AG09319 (cell line): Measurements from ENCODE around the gene CD58.

Experiments used
- DNase-seq: peaks from one replicate; pipeline ENCODE4 v3.0.0-alpha.2; 2010; ENCODE audit warnings: low read depth; ENCODE audit errors: extremely low read depth
- TF ChIP-seq, protein P1 (sequence below): IDR thresholded peaks from 2 replicates; pipeline ENCODE4 v1.5.1; 2011; ENCODE audit warnings: low read depth, mild to moderate bottlenecking, inconsistent platforms, low read length, moderate library complexity

The CD58 gene

DNA sequence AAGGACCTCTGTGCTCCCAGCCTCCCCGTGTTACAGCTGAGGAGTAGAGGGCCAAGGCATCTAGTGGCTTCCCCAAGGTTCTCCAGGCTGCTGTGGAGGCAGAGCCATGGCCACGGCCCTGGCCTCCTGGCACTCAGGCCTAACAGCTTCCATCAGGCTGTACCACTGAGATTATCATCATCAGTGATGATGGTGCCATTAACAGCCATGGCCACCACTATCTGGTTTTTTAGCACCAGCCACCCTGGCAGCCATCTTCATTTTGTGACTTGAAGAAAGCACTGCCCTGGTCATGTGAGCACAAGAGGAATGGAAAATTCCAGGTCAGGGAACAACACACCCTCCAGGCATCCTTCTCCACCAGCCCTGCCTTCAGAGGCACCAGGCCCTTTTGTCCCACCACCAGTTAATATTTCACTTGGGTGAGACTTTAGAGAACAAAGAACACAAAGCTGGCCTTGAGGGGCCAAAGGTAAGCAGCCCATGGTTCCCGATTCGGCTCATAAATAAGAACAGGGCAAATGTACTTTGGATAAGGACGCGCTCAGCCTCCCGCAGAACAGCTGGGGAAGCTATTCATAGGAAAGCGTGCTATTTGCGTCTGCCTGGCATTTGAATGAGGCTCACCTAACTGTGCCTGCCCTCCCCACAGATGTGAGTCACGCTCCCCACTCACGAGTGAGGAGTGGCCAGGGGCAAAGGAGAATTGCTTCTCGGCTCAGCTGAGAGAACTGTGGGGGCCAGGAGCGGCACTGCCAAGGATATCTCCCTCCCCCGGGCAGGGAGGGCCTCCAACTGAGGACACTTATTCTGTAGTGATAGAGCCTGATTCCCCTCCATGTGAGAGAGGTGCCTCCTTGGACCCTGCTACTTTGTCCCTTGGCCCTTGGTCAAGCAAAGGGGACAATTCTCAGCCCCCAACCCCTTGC, 95.6 kb downstream of the CD58 start:
- DNase-seq = no peak
- TF ChIP-seq, protein P1, sequence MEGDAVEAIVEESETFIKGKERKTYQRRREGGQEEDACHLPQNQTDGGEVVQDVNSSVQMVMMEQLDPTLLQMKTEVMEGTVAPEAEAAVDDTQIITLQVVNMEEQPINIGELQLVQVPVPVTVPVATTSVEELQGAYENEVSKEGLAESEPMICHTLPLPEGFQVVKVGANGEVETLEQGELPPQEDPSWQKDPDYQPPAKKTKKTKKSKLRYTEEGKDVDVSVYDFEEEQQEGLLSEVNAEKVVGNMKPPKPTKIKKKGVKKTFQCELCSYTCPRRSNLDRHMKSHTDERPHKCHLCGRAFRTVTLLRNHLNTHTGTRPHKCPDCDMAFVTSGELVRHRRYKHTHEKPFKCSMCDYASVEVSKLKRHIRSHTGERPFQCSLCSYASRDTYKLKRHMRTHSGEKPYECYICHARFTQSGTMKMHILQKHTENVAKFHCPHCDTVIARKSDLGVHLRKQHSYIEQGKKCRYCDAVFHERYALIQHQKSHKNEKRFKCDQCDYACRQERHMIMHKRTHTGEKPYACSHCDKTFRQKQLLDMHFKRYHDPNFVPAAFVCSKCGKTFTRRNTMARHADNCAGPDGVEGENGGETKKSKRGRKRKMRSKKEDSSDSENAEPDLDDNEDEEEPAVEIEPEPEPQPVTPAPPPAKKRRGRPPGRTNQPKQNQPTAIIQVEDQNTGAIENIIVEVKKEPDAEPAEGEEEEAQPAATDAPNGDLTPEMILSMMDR = no peak

DNA sequence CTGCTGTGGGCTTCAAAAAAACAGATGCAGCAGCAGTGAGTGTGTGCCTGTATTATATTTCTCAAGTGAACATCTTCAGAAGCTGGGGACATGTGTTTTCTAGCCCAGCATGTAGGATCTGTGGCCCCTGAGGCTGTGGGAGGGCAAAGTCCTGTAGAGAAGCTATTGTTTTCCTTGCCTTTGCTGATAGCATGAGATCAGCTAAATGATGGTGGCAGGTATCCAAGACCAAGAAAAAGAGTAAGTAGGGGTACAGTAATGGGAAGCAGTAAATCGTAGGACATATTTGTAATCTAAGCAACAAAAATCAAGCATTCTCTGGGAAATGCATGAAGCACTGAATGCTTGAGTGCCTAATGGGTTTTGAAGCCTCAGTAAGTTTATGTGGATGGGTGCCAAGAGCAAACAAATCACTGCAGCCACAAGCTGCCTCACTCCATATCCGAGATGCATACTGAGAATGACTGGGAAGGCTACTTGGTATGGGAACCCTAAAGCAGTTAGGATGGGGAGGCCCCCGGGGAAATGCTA, 98.3 kb downstream of the CD58 start:
- TF ChIP-seq, protein P1 = no peak
- DNase-seq = no peak

DNA sequence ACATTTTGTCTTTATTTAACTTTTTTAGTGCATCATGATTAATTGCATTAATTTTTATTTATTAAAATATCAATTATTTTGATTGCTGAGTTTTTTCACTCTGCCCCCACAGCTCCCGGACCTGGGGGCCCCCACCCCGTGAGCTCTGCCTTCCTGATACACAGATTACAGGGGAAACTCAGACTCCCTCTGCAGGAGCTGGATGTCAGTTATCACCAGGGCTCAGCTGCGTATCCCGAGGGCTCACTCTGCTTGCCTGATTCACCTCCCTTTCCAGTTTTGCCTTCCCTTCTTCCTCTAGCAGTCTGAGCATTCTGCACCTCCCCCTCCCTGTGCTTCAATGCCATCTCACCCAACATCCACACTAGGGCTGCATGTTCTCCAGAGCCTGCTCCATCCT, 99.6 kb downstream of the CD58 start:
- no peak for DNase-seq
- TF ChIP-seq, protein P1 = no peak

DNA sequence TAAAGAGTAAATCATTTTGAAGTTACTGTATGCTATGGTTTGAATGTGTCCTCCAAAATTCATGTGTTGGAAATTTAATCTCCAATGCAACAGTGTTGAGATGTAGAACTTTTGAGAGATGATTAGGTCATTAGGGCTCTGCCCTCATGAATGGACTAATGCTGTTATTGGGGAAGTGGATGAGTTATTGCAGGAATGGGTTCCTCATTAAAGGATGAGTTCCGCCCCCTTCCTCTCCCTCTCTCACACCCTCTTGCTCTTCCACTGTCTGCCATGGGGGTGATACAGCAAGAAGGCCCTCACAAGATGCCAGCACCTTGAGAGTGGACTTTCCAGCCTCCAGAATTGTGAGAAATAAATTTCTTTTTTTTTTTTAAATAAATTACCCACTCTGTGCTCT, 100.2 kb downstream of the CD58 start:
- TF ChIP-seq, protein P1 = no peak
- no peak for DNase-seq

DNA sequence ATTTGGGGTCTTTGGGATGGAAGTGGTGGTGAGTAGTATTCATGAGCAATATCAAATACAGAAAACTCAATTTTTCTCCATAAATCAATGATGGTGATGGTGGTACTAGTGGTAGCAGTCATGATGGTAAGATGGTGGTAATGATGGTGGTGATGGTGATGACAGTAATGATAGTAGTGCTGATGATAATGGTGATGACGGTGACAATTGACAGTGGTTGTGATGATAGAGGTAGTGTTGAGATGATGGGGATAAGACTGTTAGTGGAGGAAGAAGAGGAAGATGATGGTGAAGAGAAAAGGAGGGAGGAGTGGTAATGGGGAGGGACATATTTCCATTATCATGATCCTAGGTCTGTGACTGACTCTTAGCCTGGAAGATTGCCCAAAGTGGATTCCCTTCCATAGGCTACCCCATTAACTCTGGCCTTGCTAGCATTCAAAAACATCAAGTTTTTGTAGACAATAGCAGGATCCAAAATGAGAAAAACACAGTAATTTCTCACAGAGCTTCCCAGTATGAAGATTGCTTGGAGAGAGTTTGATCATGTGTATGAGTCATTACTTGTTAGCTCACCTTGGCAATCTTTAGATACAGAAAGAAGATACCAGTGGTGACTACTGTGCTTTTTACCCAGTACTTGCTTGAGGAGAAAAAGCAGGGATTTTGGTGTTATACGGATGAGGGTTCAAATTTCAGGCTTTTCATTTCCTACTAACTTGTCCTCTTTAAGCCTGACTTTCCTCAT, 103.8 kb downstream of the CD58 start:
- DNase-seq = no peak
- TF ChIP-seq, protein P1 = no peak

DNA sequence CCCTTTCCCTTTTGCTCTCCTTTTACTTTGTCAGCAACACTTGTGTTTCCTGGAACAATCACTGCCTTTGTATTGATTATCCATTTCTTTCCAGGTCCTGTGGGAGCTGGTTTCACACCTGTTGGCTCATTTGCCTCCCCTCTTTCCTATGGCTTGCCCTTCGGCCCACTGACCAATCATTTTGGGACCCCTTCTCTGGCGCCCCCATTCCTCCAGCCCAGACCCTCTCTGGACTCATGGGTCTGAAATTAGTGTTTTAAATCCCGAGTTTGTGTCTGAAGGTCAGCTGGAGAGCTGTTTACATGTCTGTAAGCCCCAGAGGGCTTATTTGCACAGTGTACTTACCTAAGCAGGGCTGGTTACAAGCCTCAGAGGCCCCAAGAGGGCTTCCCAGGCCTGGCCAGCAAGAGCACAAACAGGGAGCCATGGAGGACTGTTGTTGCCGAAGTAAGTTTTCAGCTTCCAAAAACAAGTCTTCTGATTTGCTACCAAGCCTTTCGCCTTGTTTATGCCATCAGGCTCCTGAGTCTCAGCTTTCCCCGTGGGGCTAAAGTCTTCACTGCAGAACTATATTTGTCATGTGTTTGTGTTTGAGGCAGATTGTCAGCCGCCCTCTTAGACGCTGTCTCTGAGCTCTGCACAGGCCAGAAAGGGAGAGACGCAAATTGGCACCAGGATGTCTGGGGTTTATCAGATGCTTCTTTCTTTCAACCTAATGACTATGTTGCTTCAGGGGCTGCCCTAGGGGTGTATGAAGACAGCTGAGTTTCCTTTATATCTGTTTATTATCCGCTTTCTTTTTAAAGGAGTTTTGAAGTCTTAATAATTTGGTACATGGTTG, 104.8 kb downstream of the CD58 start:
- no peak for DNase-seq
- TF ChIP-seq, protein P1 = no peak
